ENCODE measurements around the gene DACT3.

DACT3 gene

DNA sequence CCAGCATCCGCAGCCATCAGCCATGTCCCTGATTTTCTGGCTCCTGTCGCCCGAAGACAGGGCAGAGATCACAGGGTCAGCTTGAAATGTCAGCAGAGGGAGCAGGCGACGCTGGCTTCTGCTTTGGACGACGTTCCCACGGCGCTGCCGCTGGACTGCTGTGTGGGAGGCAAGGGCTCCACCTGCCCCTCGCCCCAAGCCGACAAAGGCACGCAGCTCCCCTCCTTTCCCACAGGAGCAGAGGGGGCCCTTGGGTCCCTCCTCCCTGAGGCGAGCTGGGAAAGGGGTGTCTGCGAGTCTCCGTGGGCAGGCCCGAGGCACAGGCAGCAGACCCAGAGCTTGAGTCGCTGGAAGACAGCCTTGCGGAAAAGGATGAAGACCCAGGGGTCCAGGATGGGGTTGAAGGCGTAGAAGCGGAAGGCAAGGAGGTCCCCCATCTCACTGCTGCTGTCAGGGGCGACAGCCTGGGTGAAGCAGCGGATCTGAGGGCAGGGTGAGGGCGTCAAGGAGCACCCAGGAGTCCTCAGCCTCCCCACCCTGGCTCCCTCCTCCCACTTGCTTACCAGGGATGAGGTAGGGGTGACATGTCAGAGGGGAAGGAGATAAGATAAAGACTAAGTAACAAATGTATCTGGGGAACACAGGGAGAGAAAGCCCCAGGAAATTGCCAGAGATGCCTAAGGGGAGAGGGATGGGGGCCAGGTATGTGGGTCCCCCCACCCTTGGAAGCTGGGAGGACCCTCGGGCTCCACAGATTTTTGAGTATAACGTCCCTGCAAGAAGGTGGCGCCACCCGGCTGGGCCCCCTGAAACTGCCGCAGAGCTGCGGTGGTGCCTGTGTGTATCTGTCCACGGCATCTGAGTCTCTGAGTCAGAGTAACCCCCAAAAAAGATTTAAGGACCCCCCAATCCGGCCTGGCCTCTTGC is 39.5 kb downstream of the DACT3 start:
- H3K27ac ChIP-seq: no peak overlapping the region
- TF ChIP-seq, protein P1, sequence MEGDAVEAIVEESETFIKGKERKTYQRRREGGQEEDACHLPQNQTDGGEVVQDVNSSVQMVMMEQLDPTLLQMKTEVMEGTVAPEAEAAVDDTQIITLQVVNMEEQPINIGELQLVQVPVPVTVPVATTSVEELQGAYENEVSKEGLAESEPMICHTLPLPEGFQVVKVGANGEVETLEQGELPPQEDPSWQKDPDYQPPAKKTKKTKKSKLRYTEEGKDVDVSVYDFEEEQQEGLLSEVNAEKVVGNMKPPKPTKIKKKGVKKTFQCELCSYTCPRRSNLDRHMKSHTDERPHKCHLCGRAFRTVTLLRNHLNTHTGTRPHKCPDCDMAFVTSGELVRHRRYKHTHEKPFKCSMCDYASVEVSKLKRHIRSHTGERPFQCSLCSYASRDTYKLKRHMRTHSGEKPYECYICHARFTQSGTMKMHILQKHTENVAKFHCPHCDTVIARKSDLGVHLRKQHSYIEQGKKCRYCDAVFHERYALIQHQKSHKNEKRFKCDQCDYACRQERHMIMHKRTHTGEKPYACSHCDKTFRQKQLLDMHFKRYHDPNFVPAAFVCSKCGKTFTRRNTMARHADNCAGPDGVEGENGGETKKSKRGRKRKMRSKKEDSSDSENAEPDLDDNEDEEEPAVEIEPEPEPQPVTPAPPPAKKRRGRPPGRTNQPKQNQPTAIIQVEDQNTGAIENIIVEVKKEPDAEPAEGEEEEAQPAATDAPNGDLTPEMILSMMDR (conservative IDR thresholded peaks at IDR 0.05): no peak

DNA sequence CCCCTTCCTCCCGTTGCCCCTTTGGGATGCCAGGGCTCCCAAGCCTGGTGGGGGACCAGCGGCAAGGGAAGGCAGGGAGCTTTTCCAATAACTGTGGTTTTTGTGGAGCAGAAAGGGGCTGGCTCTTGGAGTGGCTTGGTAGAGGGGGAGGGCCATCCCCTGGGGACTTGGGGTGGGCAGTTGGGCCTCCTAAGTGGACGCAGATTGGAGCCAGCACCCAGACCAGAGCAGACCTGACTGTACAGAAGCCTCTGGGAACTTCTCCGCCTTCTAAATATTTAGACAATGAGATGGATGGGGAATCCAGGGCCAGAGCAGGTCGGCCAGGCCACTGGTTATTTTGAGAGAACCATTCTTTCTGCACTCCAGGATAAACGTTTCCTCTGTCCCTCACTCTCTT is 40.3 kb downstream of the DACT3 start:
- TF ChIP-seq, protein P1 (conservative IDR thresholded peaks at IDR 0.05): no peak
- H3K27ac ChIP-seq: no peak overlapping the region

DNA sequence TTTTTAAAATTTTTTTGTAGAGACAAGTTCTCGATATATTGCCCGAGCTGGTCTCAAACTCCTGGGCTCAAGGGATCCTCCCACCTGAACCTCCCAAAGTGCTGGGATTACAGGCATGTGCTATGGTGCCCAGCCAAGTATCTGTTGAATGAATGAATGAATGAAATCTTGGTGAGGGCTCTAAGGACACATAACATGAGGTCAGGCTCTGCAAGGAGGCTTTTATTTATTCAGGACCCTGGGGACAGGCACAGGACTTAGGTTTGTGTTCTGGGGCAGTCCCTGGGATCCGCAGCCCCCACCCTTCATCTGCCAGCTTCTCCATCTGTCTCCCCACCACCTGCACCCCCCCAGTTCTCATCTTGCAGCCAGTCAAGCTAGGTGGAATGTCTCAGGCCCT is 40.7 kb downstream of the DACT3 start:
- TF ChIP-seq, protein P1 (conservative IDR thresholded peaks at IDR 0.05): no peak
- H3K27ac ChIP-seq: no peak overlapping the region

DNA sequence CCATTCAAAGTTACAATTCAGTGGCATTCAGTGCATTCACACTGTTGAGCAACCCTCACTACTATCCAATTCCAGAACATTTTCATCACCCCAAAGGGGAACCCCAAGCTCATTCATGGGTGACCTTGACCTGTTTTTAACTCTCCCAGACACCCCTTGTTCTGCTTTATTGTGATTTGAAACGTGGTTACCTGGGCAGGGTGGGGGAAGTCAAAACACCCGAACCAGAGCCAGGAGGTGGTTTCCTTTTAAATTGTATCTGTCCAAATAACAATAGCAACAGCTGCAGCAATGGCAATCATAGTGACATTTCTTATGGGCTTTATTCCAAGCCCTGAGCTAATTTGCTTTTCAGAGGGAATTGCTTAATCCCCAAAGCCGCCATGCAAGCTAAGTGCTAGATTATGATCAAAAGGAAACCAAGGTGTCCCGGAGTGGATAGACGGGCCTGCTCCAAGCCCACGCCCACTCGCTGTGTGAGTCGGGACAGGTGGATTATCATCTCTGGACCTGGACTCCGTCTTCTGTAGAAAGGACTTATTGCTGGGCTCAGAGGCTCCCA is 42.2 kb downstream of the DACT3 start:
- TF ChIP-seq, protein P1 (conservative IDR thresholded peaks at IDR 0.05): no peak
- no peak overlapping the region for H3K27ac ChIP-seq

DNA sequence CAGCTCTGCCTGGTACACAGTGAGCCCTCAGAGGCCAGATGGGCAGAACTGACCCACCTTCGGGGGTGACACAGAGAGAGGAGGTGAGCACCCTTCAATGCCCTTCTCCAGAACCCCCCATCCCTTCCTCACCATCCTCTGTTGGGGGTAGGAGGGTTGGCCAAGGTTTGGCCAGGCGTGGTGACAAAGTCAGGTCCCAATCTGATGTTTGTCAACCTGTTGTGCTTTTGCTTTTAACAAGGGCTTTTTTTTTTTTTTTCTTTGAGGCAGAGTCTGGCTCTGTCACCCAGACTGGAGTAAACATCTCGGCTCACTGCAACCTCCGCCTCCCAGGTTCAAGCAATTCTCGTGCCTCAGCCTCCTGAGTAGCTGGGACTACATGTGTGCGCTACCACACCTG is 43.4 kb downstream of the DACT3 start:
- TF ChIP-seq, protein P1 (conservative IDR thresholded peaks at IDR 0.05): no peak
- no peak overlapping the region; the same call in 1 of the 2 replicates for H3K27ac ChIP-seq

DNA sequence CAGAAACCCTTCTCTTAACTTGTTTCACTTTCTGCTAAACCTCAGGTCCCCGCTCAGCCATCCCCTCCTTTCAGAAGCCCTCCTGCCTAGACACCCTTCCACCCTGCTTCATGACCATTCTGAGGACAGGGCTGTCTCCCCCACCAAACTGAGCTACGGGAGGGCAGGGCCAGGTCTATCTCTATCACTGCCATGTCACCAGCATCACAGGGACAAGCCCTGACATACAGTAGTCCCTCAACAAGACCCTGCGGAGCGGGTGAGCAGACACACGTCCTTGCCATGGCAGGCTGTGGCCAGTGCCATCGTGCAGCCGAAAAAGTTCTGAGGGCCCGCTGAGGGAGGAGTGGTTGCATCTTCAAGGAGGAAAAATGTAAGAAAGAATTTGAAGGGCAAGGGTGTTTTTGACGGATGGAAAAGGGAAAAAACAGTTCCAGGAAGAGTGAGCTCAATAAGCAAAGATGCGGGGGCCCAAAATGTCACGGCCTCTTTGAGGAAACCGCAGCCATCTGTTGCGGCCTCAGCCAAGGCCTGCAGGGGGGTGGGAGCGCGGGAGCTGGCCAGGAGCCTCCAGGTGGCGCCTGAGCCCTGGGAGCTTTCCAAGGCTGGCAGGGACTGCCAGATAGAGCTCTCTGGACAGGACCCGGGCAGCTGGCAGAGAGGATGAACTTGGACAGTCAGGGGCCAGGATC is 44.2 kb downstream of the DACT3 start:
- TF ChIP-seq, protein P1 (conservative IDR thresholded peaks at IDR 0.05): peak; percentile 89
- H3K27ac ChIP-seq: peak overlapping the region; percentile 11; the same call in 1 of the 2 replicates

DNA sequence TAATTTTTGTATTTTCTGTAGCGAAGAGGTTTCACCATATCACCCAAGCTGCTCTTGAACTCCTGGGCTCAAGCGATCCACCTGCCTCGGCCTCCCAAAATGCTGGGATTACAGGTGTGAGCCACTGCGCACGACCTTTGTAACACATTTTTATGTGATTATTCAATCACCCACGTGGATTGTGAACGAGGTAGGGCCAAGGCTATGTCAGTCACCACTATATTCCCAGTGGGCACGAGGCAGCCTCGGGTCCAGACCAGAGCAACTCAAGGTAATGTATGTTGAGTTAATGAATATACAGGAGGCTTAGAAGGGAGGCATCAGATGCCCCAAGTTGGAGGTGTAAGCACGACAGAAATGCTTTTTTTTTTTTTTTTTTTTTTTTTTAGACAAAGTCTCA is 45.0 kb downstream of the DACT3 start:
- no peak overlapping the region for H3K27ac ChIP-seq
- TF ChIP-seq, protein P1 (conservative IDR thresholded peaks at IDR 0.05): no peak

Data from VCaP (cell line).